ENCODE results near the gene RNF220.
A peak's percentile ranks its signal among the peaks of the same experiment; 100 is the strongest.

The RNF220 gene

DNA sequence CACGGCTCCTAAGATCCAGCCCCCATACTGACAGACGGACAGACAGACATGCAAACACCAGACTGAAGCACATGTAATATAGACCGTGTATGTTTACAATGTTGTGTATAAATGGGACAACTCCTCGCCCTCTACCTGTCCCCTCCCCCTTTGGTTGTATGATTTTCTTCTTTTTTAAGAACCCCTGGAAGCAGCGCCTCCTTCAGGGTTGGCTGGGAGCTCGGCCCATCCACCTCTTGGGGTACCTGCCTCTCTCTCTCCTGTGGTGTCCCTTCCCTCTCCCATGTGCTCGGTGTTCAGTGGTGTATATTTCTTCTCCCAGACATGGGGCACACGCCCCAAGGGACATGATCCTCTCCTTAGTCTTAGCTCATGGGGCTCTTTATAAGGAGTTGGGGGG lies 246.0 kb downstream of the RNF220 start:
- no peak for TF ChIP-seq FOXP2 (optimal IDR thresholded peaks at IDR 0.05; ENCODE audit: control extremely low read depth, extremely low read length, insufficient read depth)
- no peak for TF ChIP-seq POLR2AphosphoS5 (IDR thresholded peaks at IDR 0.05; ENCODE audit: borderline replicate concordance, low read depth, low read length)
- TF ChIP-seq EZH2 (IDR thresholded peaks at IDR 0.05): no peak
- no peak overlapping the region for H3K4me3 ChIP-seq

DNA sequence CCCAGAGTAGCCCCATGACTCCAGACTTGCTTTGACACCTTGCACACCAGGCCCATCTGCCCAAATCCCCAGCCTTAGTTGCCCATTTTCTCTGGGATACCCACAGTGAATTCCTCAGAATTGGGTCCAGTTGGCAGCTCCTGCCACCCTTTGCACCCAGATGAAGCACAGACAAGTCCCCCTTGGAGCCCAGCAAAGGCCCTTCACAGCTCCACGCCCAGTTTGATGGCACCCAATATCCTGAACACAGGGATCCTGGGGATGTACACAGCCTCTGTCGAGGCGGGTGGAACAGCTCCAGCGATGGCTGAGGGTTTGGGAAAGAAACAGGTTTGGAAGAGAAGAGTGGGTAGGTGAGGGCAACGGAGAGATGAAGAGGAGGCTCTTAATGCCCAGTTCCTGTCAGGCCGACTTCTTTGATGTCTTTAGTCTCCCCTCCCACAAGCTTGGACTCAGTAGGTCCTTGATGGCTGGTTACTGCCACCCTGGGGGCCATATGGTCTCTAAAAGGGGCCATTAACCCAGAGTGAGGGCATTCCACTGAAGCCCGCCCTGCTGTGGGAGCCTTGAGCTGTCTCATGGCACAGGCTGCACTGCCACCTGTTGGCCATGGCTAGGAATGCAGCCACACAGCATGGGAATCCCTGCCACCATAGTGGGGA lies 247.5 kb downstream of the RNF220 start:
- Histone ChIP-seq H3K27ac (no peak overlapping the region), H3K9me3 (ENCODE audit: low read depth, low read length) (no peaks in the 10 kb centered on the region), H3K9ac (ENCODE audit: insufficient read length) (no peak overlapping the region), H3K4me3 (no peak overlapping the region), H3K36me3 (ENCODE audit: insufficient read depth, low read length) (peaks cover 24% of the 10 kb centered on the region; the same call in 1 of the 2 replicates)
- no peak for TF ChIP-seq EZH2 (IDR thresholded peaks at IDR 0.05)
- TF ChIP-seq POLR2AphosphoS5 (IDR thresholded peaks at IDR 0.05; ENCODE audit: borderline replicate concordance, low read depth, low read length): no peak
- no peak for TF ChIP-seq FOXP2 (optimal IDR thresholded peaks at IDR 0.05; ENCODE audit: control extremely low read depth, extremely low read length, insufficient read depth)
- peak; percentile 22 for DNase-seq (ENCODE audit: low read depth, low spot score)

More for the DNA sequence above, 246.0 kb downstream of the RNF220 start:
- Histone ChIP-seq H3K36me3 (ENCODE audit: insufficient read depth, low read length) (peaks cover 26% of the 10 kb centered on the region; the same call in 1 of the 2 replicates), H3K9ac (ENCODE audit: insufficient read length) (no peak overlapping the region), H3K9me3 (ENCODE audit: low read depth, low read length) (no peaks in the 10 kb centered on the region), H3K27ac (no peak overlapping the region)
- no peak for DNase-seq (ENCODE audit: low read depth, low spot score)

DNA sequence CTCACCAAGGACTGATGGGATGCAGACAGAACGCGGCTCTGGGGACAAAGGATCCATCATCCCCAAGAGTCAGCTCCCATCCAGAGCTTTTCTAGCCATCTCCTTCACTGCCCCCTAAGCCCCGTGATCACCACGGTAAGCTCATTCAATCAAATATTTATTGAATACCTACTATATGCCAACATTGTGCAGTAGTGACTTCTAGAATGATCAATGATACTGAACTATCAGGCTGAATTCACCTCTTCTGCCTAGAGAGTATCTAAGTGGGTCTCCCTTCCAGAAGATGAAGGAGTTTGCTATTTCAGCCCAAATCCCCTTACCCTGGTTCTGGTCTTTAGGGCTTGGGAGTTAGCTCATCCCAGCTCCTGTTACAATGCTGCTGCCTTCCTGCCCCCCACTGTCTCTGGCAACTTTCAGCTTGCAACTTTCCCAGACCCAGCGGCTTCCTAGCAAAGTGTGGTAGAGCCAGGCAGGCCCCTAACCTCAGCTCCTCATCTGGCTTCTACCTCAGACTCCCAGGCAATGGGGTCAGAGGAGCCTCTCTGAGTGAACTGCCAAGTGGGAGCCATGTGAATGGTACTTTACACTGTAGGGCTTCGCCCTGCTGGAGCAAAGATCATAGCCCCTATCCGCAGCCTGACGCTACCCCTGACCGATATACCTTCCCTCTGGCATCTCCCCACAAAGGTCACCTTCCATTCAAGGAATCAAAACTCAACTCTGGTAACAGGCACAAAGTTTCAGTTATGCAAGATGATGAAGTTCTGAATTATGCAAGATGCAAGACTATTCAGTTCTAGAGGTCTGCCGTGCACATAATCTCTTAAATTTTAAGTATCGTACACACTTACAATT lies 248.3 kb downstream of the RNF220 start:
- TF ChIP-seq POLR2AphosphoS5 (IDR thresholded peaks at IDR 0.05; ENCODE audit: borderline replicate concordance, low read depth, low read length): no peak
- no peak for TF ChIP-seq FOXP2 (optimal IDR thresholded peaks at IDR 0.05; ENCODE audit: control extremely low read depth, extremely low read length, insufficient read depth)
- TF ChIP-seq EZH2 (IDR thresholded peaks at IDR 0.05): no peak
- Histone ChIP-seq H3K36me3 (ENCODE audit: insufficient read depth, low read length) (peaks cover 21% of the 10 kb centered on the region; the same call in 1 of the 2 replicates), H3K4me3 (no peak overlapping the region), H3K9me3 (ENCODE audit: low read depth, low read length) (no peaks in the 10 kb centered on the region), H3K27ac (no peak overlapping the region), H3K9ac (ENCODE audit: insufficient read length) (no peak overlapping the region)
- DNase-seq (ENCODE audit: low read depth, low spot score): no peak

DNA sequence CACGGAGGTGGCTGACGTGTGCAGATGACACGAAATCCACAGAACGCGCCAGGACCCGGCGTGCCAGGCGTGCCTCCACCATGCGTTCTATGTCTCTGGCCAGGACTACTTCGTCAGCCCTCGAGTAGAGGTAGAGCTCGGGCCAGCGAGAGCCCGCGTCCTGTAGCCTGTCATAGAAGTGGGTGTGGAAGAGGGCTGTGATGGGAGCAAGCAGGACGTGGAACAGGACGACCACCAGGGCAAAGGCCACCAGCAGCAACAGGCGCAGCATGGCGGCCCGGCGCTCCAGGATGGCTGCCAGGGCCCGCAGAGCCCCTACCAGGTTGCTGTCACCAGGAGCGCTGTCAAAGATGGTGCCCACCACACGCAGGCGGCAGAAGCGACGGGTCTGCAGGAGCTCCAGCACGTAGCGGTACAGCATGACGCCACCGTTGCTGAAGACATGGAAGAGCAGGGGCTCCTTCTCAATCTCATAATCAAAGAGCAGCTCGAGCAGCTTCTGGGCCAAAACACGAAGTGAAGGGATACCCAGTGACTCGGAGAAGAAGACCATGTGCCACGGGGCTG lies 249.6 kb downstream of the RNF220 start:
- no peak overlapping the region for H3K9ac ChIP-seq (ENCODE audit: insufficient read length)
- H3K9me3 ChIP-seq (ENCODE audit: low read depth, low read length): no peaks in the 10 kb centered on the region
- H3K27ac ChIP-seq: no peak overlapping the region

DNA sequence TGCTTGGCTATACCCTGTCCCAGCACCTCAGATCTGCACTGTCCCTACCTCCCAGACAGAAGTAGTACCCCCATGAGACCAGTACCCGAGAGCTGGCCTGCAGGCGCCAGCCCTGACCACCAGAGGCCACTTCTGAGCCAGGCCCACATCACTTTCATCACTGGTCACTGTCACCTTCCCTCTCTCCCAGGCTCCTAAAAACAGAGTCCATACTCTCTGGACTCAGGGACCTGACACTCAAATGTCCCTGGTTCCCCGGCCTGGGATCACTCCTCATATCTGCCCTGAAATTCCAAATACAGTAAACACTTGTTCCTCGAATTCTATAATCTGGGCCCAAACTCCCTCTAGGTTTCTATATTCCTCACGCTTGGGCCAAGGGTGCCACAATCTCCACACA lies 250.6 kb downstream of the RNF220 start:
- no peaks in the 10 kb centered on the region for H3K9me3 ChIP-seq (ENCODE audit: low read depth, low read length)
- H3K9ac ChIP-seq (ENCODE audit: insufficient read length): no peak overlapping the region
- no peak for TF ChIP-seq POLR2AphosphoS5 (IDR thresholded peaks at IDR 0.05; ENCODE audit: borderline replicate concordance, low read depth, low read length)
- no peak for TF ChIP-seq EZH2 (IDR thresholded peaks at IDR 0.05)
- no peak for TF ChIP-seq FOXP2 (optimal IDR thresholded peaks at IDR 0.05; ENCODE audit: control extremely low read depth, extremely low read length, insufficient read depth)
- H3K36me3 ChIP-seq (ENCODE audit: insufficient read depth, low read length): peaks cover 7% of the 10 kb centered on the region; the same call in 1 of the 2 replicates
- no peak overlapping the region for H3K4me3 ChIP-seq
- no peak for DNase-seq (ENCODE audit: low read depth, low spot score)
- no peak overlapping the region for H3K27ac ChIP-seq

More for the DNA sequence above, 249.6 kb downstream of the RNF220 start:
- H3K36me3 ChIP-seq (ENCODE audit: insufficient read depth, low read length): peaks cover 16% of the 10 kb centered on the region; the same call in 1 of the 2 replicates
- TF ChIP-seq POLR2AphosphoS5 (IDR thresholded peaks at IDR 0.05; ENCODE audit: borderline replicate concordance, low read depth, low read length): no peak
- no peak for TF ChIP-seq EZH2 (IDR thresholded peaks at IDR 0.05)
- no peak for TF ChIP-seq FOXP2 (optimal IDR thresholded peaks at IDR 0.05; ENCODE audit: control extremely low read depth, extremely low read length, insufficient read depth)
- no peak overlapping the region for H3K4me3 ChIP-seq
- no peak for DNase-seq (ENCODE audit: low read depth, low spot score)

DNA sequence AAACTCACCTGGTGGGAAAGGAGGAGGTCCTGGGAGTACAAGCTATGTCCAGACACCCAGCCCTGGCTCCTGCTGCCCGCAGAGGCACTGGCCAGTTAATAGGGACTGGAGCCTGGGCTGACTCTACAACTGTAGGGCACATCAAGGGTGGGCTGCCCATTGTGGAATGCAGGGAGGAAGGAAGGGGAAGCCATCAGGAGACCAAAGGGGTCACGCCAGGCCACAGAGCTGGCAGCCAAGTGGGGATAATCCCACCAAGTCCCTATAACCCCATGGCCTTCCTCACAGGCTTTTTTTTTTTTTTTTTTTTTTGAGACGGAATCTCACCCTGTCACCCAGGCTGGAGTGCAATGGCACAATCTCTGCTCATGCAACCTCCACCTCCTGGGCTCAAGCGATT lies 254.5 kb downstream of the RNF220 start:
- DNase-seq (ENCODE audit: low read depth, low spot score): no peak
- no peak overlapping the region for H3K4me3 ChIP-seq
- no peak for TF ChIP-seq FOXP2 (optimal IDR thresholded peaks at IDR 0.05; ENCODE audit: control extremely low read depth, extremely low read length, insufficient read depth)
- H3K27ac ChIP-seq: no peak overlapping the region
- H3K9me3 ChIP-seq (ENCODE audit: low read depth, low read length): no peaks in the 10 kb centered on the region
- H3K36me3 ChIP-seq (ENCODE audit: insufficient read depth, low read length): no peaks in the 10 kb centered on the region
- H3K9ac ChIP-seq (ENCODE audit: insufficient read length): no peak overlapping the region

DNA sequence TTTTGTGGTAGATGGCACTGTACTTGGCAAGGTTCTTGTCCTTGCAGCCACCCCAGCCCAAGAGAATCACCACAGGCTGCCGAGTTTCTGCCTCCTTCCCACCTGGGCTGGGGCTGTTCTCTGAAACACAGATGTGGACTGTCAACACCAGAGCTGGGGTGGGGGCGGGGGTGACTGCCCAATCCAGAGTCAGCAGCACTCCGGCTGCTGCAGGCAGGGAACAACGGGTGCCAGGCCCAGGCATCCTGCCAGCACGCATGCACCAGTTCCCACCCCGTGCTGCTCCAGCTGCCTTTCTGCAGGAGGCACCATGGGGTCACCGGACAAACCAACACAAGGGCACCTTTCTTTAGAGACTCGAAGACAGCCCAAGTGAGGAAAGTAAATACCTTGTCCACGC lies 255.1 kb downstream of the RNF220 start:
- Histone ChIP-seq H3K4me3 (no peak overlapping the region), H3K9me3 (ENCODE audit: low read depth, low read length) (no peaks in the 10 kb centered on the region), H3K36me3 (ENCODE audit: insufficient read depth, low read length) (no peaks in the 10 kb centered on the region), H3K9ac (ENCODE audit: insufficient read length) (no peak overlapping the region), H3K27ac (no peak overlapping the region)
- TF ChIP-seq POLR2AphosphoS5 (IDR thresholded peaks at IDR 0.05; ENCODE audit: borderline replicate concordance, low read depth, low read length) (no peak), EZH2 (IDR thresholded peaks at IDR 0.05) (no peak), FOXP2 (optimal IDR thresholded peaks at IDR 0.05; ENCODE audit: control extremely low read depth, extremely low read length, insufficient read depth) (no peak)
- DNase-seq (ENCODE audit: low read depth, low spot score): no peak

All from SK-N-MC (cell line).